ENCODE results near the gene OGFR. TPM values are rescaled to one million over a fixed set of nuclear protein-coding genes. Genes with fewer than 3 reads are reported as not detected.

Gene OGFR
- total and polyA plus RNA-seq, 2 donors (not counting 3 experiments of a cell fraction or from before 2014, with no cell fraction given): 30.8 to 44.0 TPM

DNA sequence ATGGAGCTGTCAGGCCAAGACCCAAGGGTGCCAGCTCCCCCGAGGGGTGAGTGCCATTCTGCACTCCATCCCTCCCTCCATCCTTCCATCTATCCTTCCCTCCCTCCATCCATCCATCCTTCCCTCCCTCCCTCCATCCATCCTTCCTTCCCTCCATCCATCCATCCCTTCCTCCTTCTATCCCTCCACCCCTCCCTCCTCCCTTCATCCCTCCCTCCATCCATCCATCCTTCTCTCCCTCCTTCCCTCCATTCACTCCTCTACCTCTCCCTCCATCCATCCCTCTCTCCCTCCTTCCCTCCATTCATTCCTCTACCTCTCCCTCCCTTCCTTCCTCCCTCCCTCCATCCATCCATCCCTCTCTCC is 49.7 kb upstream of the OGFR start:
- TF ChIP-seq MYC (IDR thresholded peaks at IDR 0.05; ENCODE audit: low read depth, low read length) (no peak), GATA2 (IDR thresholded peaks at IDR 0.05; ENCODE audit: insufficient read depth, insufficient read length, low read depth, low read length) (no peak), JUN (IDR thresholded peaks at IDR 0.05; ENCODE audit: borderline replicate concordance, insufficient read depth, insufficient read length, low read depth) (no peak), EZH2 (IDR thresholded peaks at IDR 0.05; ENCODE audit: borderline replicate concordance, low read depth, low read length, severe bottlenecking) (no peak), CTCF (IDR thresholded peaks at IDR 0.05; ENCODE audit: extremely low read depth in 1 of 2, insufficient read depth in 1 of 2, low read depth in 1 of 2, low read length in 2 of 2) (no peak), MAX (IDR thresholded peaks at IDR 0.05; ENCODE audit: insufficient read depth, insufficient read length) (no peak), POLR2A (IDR thresholded peaks at IDR 0.05; ENCODE audit: low read depth, low read length) (no peak), POLR2AphosphoS5 (IDR thresholded peaks at IDR 0.05; ENCODE audit: insufficient read depth, low read depth, low read length) (no peak), FOS (IDR thresholded peaks at IDR 0.05; ENCODE audit: borderline replicate concordance, insufficient read depth, low read length) (no peak)
- ChIA-PET CTCF (no interaction called here), POLR2A (no interaction called here)
- Histone ChIP-seq H2AFZ (ENCODE audit: low read depth, low read length) (no peak overlapping the region), H3K27ac (ENCODE audit: insufficient read depth, low read depth, low read length) (no peak overlapping the region), H3K4me3 (replicated peaks in 1 of 3; ENCODE audit: insufficient read depth in 1 of 3, low read depth in 1 of 3, low read length in 3 of 3) (no peak overlapping the region), H3K36me3 (ENCODE audit: control insufficient read depth in 2 of 2, extremely low read depth in 1 of 2, insufficient read depth in 2 of 2, low read length in 2 of 2) (no peaks in the 10 kb centered on the region), H3K4me1 (ENCODE audit: control insufficient read depth, extremely low read depth, insufficient read depth, low read length) (no peaks in the 10 kb centered on the region), H4K20me1 (replicated peaks; ENCODE audit: control insufficient read depth, extremely low read depth, insufficient read depth, low read length) (no peaks in the 10 kb centered on the region), H3K27me3 (ENCODE audit: control insufficient read depth in 2 of 2, insufficient read depth in 2 of 2, low read length in 2 of 2) (peaks cover 2 to 3% of the 10 kb centered on the region in 2 experiments), H3K79me2 (ENCODE audit: control insufficient read depth, insufficient read depth, low read length) (no peaks in the 10 kb centered on the region), H3K9me3 (replicated peaks; ENCODE audit: control insufficient read depth, insufficient read depth, low read length) (no peaks in the 10 kb centered on the region), H3K9me1 (replicated peaks; ENCODE audit: control insufficient read depth, extremely low read depth, insufficient read depth, low read length) (no peaks in the 10 kb centered on the region), H3K4me2 (ENCODE audit: insufficient read depth, low read length) (no peak overlapping the region), H3K9ac (replicated peaks; ENCODE audit: extremely low read depth, insufficient read depth, low read length) (no peak overlapping the region)
- dilution Hi-C loops (cut with MboI; ENCODE audit: extremely low pct_ligation_motif_present, low sequenced_read_pairs) (no loop called here), intact Hi-C loops (cut with micrococcal nuclease) (no loop called here)
- no peak for FAIRE-seq
- no peak for DNase-seq (ENCODE audit: low read depth, low spot score)
- BruUV-seq (replicated peaks): no TSS peak
